ENCODE measurements around the gene GRM1.

GRM1 gene

DNA sequence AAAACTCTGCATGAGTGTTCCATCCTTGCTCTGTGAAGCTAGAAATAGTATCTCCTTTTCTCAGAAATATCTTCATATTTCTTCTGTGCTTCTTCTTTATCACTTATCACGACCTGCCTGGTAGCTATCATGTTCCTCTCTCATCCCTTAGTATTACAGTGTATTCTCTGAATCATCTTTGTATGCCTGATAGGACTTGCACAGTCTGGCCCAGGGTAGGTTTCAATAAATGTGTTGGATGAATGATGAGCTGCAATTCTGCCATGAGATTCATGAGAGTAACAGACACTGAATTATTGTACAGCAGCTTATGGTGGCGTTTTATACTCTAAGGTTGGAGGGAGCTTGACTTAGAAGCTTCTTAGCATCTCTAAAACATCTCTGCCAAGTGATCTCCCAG is 66.6 kb downstream of the GRM1 start (continued):
- TF ChIP-seq, protein P1, sequence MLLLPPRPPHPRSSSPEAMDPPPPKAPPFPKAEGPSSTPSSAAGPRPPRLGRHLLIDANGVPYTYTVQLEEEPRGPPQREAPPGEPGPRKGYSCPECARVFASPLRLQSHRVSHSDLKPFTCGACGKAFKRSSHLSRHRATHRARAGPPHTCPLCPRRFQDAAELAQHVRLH (tag by site-specific recombination; IDR thresholded peaks at IDR 0.05), result no peak
- no peak for TF ChIP-seq BCL11B (tag by site-specific recombination; IDR thresholded peaks at IDR 0.05; ENCODE audit: low read depth)
- TF ChIP-seq ZNF544 (tag by site-specific recombination; IDR thresholded peaks at IDR 0.05), result no peak
- TF ChIP-seq ZNF239 (tag by site-specific recombination; IDR thresholded peaks at IDR 0.05), result no peak

DNA sequence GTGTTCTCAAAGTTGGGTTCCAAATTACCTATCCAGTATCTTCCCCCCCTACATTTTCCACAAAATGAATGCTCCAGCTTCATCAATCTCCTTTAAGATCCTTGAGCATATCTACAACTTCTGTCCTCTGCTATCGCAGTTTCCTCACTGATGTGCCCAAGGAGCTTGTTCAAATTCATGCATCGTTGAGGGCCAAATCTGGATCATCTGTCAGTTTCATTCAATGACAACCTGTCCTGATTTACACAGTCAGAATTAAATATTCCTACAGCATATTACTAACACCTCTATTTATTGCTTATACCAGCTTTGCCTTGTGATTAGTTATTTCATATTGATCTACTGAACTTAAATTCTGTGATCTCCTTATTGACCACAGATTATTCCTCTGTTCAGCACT is 68.7 kb downstream of the GRM1 start:
- no peaks in the 10 kb centered on the region for H3K9me3 ChIP-seq (ENCODE audit: control insufficient read depth, insufficient read depth, low read depth, low read length)

DNA sequence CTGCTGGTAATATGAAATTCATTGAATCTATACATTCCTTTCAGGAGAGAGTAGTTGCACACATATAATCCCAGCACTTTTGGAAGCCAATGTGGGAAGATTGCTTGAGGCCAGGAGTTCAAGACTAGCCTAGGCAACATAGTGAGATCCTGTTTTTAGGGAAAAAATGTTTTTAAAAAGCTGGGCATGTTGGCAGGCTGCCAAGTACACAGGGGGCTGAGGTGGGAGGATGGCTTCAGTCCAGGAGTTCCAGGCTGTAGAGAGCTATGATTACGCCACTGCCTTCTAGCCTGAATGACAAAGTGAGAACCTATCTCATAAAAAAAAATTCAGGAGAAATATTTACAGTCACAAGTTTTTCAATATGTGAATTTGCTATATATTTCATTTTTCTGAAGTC is 71.9 kb downstream of the GRM1 start:
- TF ChIP-seq ZNF132 (tag by site-specific recombination; IDR thresholded peaks at IDR 0.05; ENCODE audit: borderline replicate concordance) (no peak), ZNF239 (tag by site-specific recombination; IDR thresholded peaks at IDR 0.05) (no peak), ZFHX2 (tag by site-specific recombination; conservative IDR thresholded peaks at IDR 0.05) (no peak), ZNF416 (tag by site-specific recombination; IDR thresholded peaks at IDR 0.05) (no peak), ZNF501 (tag by site-specific recombination; IDR thresholded peaks at IDR 0.05) (no peak), ZNF112 (tag by site-specific recombination; IDR thresholded peaks at IDR 0.05) (no peak), ZBTB20 (tag by site-specific recombination; IDR thresholded peaks at IDR 0.05) (no peak), ZNF529 (tag by site-specific recombination; IDR thresholded peaks at IDR 0.05; ENCODE audit: insufficient replicate concordance) (no peak)
- Histone ChIP-seq H3K36me3 (ENCODE audit: control insufficient read depth in 2 of 2, insufficient read depth in 1 of 2, low read length in 2 of 2) (no peaks in the 10 kb centered on the region), H3K9me3 (ENCODE audit: control insufficient read depth, insufficient read depth, low read depth, low read length) (no peaks in the 10 kb centered on the region), H3K4me1 (ENCODE audit: control insufficient read depth, insufficient read depth, low read length) (no peaks in the 10 kb centered on the region), H3K4me3 (ENCODE audit: low read depth, low read length) (no peak overlapping the region), H3K27ac (ENCODE audit: extremely low read depth, low read depth, low read length) (no peak overlapping the region)
- ChIA-PET CTCF (interaction anchor here (0.6 kb wide), 1 partner anchor 66 kb away, joined by 3 read pairs; no protein-coding TSS in a partner anchor), POLR2A (no interaction called here)

More for the DNA sequence above, 68.7 kb downstream of the GRM1 start:
- Histone ChIP-seq H3K27ac (ENCODE audit: extremely low read depth, low read depth, low read length) (no peak overlapping the region), H3K4me3 (ENCODE audit: low read depth, low read length) (no peak overlapping the region), H3K4me1 (ENCODE audit: control insufficient read depth, insufficient read depth, low read length) (no peaks in the 10 kb centered on the region), H3K36me3 (ENCODE audit: control insufficient read depth in 2 of 2, insufficient read depth in 1 of 2, low read length in 2 of 2) (no peaks in the 10 kb centered on the region)
- ChIA-PET CTCF (no interaction called here), POLR2A (no interaction called here)
- TF ChIP-seq ZNF514 (tag by site-specific recombination; IDR thresholded peaks at IDR 0.05) (no peak), ZNF121 (tag by site-specific recombination; IDR thresholded peaks at IDR 0.05) (no peak), ZNF223 (tag by site-specific recombination; IDR thresholded peaks at IDR 0.05) (no peak), ZNF19 (tag by site-specific recombination; IDR thresholded peaks at IDR 0.05; ENCODE audit: low read depth) (no peak), ZNF16 (tag by site-specific recombination; IDR thresholded peaks at IDR 0.05; ENCODE audit: low read depth) (no peak)
- TF ChIP-seq, protein P2, sequence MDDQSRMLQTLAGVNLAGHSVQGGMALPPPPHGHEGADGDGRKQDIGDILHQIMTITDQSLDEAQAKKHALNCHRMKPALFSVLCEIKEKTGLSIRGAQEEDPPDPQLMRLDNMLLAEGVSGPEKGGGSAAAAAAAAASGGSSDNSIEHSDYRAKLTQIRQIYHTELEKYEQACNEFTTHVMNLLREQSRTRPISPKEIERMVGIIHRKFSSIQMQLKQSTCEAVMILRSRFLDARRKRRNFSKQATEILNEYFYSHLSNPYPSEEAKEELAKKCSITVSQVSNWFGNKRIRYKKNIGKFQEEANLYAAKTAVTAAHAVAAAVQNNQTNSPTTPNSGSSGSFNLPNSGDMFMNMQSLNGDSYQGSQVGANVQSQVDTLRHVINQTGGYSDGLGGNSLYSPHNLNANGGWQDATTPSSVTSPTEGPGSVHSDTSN (CRISPR knock-in tag; IDR thresholded peaks at IDR 0.05), result no peak

DNA sequence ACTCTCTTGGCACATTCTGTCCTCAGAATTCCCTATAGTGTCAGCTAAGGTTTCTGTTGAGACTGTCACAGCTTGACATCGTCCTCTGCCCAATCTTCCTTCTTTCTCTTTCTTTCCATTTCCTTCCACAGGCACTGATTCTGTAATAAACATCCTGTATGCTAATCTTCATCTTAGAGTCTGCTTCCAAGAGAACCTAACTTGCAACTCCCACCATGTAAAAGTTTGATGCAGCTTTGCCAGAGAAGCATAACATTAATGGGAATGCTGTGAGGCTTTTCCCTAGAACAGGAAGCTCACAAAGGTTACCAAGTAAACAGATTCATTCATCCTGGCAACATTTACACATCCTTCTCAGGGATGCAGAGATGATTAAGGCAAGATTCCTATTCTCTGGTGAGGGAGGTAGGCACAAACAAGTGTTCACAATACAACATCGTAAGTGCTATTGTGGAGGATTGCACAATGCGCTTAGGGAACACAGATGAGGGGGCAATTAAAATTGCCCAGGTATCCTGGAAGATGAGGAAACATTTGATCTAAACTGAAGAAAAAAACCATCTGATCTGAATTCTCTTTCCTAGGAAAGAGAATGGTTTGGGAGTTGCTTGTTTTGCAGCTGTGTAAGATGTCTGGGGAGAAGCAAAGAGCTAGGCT is 74.7 kb downstream of the GRM1 start:
- ChIA-PET CTCF (interaction anchor here (0.6 kb wide), 1 partner anchor 72 kb away, joined by 3 read pairs; no protein-coding TSS in a partner anchor), POLR2A (no interaction called here)
- H3K9me3 ChIP-seq (ENCODE audit: control insufficient read depth, insufficient read depth, low read depth, low read length), result no peaks in the 10 kb centered on the region
- H3K36me3 ChIP-seq (ENCODE audit: control insufficient read depth in 2 of 2, insufficient read depth in 1 of 2, low read length in 2 of 2), result no peaks in the 10 kb centered on the region
- H3K4me1 ChIP-seq (ENCODE audit: control insufficient read depth, insufficient read depth, low read length), result no peaks in the 10 kb centered on the region
- no peak overlapping the region for H3K4me3 ChIP-seq (ENCODE audit: low read depth, low read length)
- no peak overlapping the region for H3K27ac ChIP-seq (ENCODE audit: extremely low read depth, low read depth, low read length)
- TF ChIP-seq, protein P3, sequence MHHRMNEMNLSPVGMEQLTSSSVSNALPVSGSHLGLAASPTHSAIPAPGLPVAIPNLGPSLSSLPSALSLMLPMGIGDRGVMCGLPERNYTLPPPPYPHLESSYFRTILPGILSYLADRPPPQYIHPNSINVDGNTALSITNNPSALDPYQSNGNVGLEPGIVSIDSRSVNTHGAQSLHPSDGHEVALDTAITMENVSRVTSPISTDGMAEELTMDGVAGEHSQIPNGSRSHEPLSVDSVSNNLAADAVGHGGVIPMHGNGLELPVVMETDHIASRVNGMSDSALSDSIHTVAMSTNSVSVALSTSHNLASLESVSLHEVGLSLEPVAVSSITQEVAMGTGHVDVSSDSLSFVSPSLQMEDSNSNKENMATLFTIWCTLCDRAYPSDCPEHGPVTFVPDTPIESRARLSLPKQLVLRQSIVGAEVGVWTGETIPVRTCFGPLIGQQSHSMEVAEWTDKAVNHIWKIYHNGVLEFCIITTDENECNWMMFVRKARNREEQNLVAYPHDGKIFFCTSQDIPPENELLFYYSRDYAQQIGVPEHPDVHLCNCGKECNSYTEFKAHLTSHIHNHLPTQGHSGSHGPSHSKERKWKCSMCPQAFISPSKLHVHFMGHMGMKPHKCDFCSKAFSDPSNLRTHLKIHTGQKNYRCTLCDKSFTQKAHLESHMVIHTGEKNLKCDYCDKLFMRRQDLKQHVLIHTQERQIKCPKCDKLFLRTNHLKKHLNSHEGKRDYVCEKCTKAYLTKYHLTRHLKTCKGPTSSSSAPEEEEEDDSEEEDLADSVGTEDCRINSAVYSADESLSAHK (tag by site-specific recombination; IDR thresholded peaks at IDR 0.05), result no peak
- TF ChIP-seq ZNF350 (tag by site-specific recombination; IDR thresholded peaks at IDR 0.05) (no peak), ZXDB (tag by site-specific recombination; IDR thresholded peaks at IDR 0.05) (no peak), ZNF433 (tag by site-specific recombination; IDR thresholded peaks at IDR 0.05; ENCODE audit: low read depth) (no peak)
- TF ChIP-seq, protein P4, sequence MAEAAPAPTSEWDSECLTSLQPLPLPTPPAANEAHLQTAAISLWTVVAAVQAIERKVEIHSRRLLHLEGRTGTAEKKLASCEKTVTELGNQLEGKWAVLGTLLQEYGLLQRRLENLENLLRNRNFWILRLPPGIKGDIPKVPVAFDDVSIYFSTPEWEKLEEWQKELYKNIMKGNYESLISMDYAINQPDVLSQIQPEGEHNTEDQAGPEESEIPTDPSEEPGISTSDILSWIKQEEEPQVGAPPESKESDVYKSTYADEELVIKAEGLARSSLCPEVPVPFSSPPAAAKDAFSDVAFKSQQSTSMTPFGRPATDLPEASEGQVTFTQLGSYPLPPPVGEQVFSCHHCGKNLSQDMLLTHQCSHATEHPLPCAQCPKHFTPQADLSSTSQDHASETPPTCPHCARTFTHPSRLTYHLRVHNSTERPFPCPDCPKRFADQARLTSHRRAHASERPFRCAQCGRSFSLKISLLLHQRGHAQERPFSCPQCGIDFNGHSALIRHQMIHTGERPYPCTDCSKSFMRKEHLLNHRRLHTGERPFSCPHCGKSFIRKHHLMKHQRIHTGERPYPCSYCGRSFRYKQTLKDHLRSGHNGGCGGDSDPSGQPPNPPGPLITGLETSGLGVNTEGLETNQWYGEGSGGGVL (tag by site-specific recombination; IDR thresholded peaks at IDR 0.05), result no peak

Measured in HEK293 (cell line).